GM11168 (cell line): ENCODE data around the gene PHF21A.

Source experiments
- in situ Hi-C: fragments of 300-500 bp; cut with MboI; formaldehyde crosslinking; loops from one replicate; pipeline ENCODE4 v1.12.0; 2022; ENCODE audit warnings: low sequenced_read_pairs; ENCODE audit not compliant: unreplicated experiment

Gene PHF21A

GRCh38 chr11:46099963-46100316 is 21.3 kb downstream of the PHF21A start:
- in situ Hi-C loops, result no loop called here

- in situ Hi-C loops, result no loop called here
Observed at GRCh38 chr11:46090375-46090774, 30.9 kb downstream of the PHF21A start.

- in situ Hi-C loops, result no loop called here
Observed at GRCh38 chr11:46079662-46080061, 41.6 kb downstream of the PHF21A start.

GRCh38 chr11:46075928-46076327 is 45.3 kb downstream of the PHF21A start:
- in situ Hi-C loops, result no loop called here

- in situ Hi-C loops, result no loop called here
Observed at GRCh38 chr11:46075168-46075567, 46.1 kb downstream of the PHF21A start.

GRCh38 chr11:46073632-46074031 is 47.6 kb downstream of the PHF21A start:
- in situ Hi-C loops, result no loop called here

GRCh38 chr11:46072172-46072964 is 48.9 kb downstream of the PHF21A start:
- in situ Hi-C loops, result no loop called here

GRCh38 chr11:46071091-46071490 is 50.2 kb downstream of the PHF21A start:
- in situ Hi-C loops, result no loop called here

GRCh38 chr11:46069595-46069994 is 51.7 kb downstream of the PHF21A start:
- in situ Hi-C loops, result no loop called here

GRCh38 chr11:46066335-46066734 is 54.9 kb downstream of the PHF21A start:
- in situ Hi-C loops, result no loop called here

- in situ Hi-C loops, result no loop called here
Observed at GRCh38 chr11:46065681-46066080, 55.6 kb downstream of the PHF21A start.

- in situ Hi-C loops, result no loop called here
Observed at GRCh38 chr11:46064221-46064620, 57.0 kb downstream of the PHF21A start.

GRCh38 chr11:46063138-46063537 is 58.1 kb downstream of the PHF21A start:
- in situ Hi-C loops, result no loop called here

GRCh38 chr11:46060013-46060412 is 61.2 kb downstream of the PHF21A start:
- in situ Hi-C loops, result no loop called here

GRCh38 chr11:46057489-46057888 is 63.8 kb downstream of the PHF21A start:
- in situ Hi-C loops, result no loop called here

GRCh38 chr11:46055371-46055770 is 65.9 kb downstream of the PHF21A start:
- in situ Hi-C loops, result no loop called here

GRCh38 chr11:46051102-46051501 is 70.2 kb downstream of the PHF21A start:
- in situ Hi-C loops, result no loop called here

GRCh38 chr11:46050662-46051061 is 70.6 kb downstream of the PHF21A start:
- in situ Hi-C loops, result no loop called here

GRCh38 chr11:46050003-46050461 is 71.2 kb downstream of the PHF21A start:
- in situ Hi-C loops, result no loop called here

GRCh38 chr11:46049325-46049897 is 71.8 kb downstream of the PHF21A start:
- in situ Hi-C loops, result no loop called here

GRCh38 chr11:46048198-46048597 is 73.1 kb downstream of the PHF21A start:
- in situ Hi-C loops, result no loop called here

- in situ Hi-C loops, result no loop called here
Observed at GRCh38 chr11:46047520-46047919, 73.7 kb downstream of the PHF21A start.
